GM23248 (cell line): ENCODE results near the gene TRAPPC3.

ENCODE experiments used
- EZH2 ChIP-seq: fragments of 200-600 bp; sonication (generic); IDR thresholded peaks from 2 replicates; pipeline ENCODE4 v1.6.1; 2018; ENCODE audit warnings: antibody characterized with exemption, mild to moderate bottlenecking; ENCODE audit not compliant: insufficient read depth, poor library complexity, severe bottlenecking
- EZH2phosphoT487 ChIP-seq: fragments of 200-600 bp; sonication (generic); IDR thresholded peaks from 2 replicates; pipeline ENCODE4 v1.6.1; 2018; ENCODE audit warnings: antibody characterized with exemption, moderate library complexity, mild to moderate bottlenecking, low read depth; ENCODE audit not compliant: insufficient read depth

DNA sequence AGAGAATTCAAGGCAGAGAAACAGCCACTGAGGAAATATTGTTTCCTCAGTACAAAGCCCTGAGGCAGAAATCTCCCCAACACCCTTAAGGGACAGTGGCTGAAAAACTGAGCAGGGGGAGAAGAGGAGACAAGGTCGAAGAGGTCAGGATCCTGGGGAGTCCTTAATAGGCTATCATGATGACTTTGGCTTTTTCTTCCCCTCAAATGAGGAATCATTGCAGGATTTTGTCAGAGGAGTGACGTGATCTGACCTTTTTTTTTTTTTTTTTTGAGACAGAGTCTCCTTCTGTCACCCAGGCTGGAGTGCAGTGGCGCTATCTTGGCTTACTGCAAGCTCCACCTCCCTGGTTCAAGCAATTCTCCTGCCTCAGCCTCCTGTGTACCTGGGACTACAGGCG lies 16.9 kb upstream of the TRAPPC3 start:
- no peak for TF ChIP-seq EZH2phosphoT487
- TF ChIP-seq EZH2, result no peak
